Medulla oblongata (tissue), 1 donor: ENCODE measurements around the gene TRIM47.
A peak's percentile ranks its signal among the peaks of the same experiment; 100 is the strongest.

Source experiments
- DNase-seq: peaks from one replicate; pipeline ENCODE4 v3.0.0-alpha.2; 2015; ENCODE audit errors: extremely low spot score

The TRIM47 gene

GRCh38 chr17:75846692-75847613 lies 31.4 kb downstream of the TRIM47 start:
- no peak for DNase-seq

GRCh38 chr17:75845933-75846691 lies 32.3 kb downstream of the TRIM47 start:
- DNase-seq = no peak

- DNase-seq = peak; percentile 86
Observed at GRCh38 chr17:75845058-75845711, 33.2 kb downstream of the TRIM47 start.

GRCh38 chr17:75844530-75845057 lies 33.8 kb downstream of the TRIM47 start:
- DNase-seq = peak; percentile 54

GRCh38 chr17:75843577-75844529 lies 34.5 kb downstream of the TRIM47 start, which contains the start of gene UNC13D:
Gene UNC13D, minus strand, starts transcription at chr17:75844404. Its CDS starts 67 bp downstream, at chr17:75844337.
- no peak for DNase-seq

GRCh38 chr17:75842963-75843576 lies 35.3 kb downstream of the TRIM47 start:
- no peak for DNase-seq

GRCh38 chr17:75842411-75842810 lies 36.0 kb downstream of the TRIM47 start:
- DNase-seq = no peak

- no peak for DNase-seq
Observed at GRCh38 chr17:75840799-75841164, 37.6 kb downstream of the TRIM47 start.

- no peak for DNase-seq
Observed at GRCh38 chr17:75839942-75840798, 38.2 kb downstream of the TRIM47 start.

- no peak for DNase-seq
Observed at GRCh38 chr17:75838410-75838809, 40.0 kb downstream of the TRIM47 start.

- no peak for DNase-seq
Observed at GRCh38 chr17:75837899-75838298, 40.5 kb downstream of the TRIM47 start.

- DNase-seq = no peak
Observed at GRCh38 chr17:75836605-75837004, 41.8 kb downstream of the TRIM47 start.

- no peak for DNase-seq
Observed at GRCh38 chr17:75835654-75835987, 42.8 kb downstream of the TRIM47 start.

- no peak for DNase-seq
Observed at GRCh38 chr17:75834928-75835653, 43.3 kb downstream of the TRIM47 start.

GRCh38 chr17:75834279-75834920 lies 44.0 kb downstream of the TRIM47 start:
- DNase-seq = no peak

GRCh38 chr17:75832652-75833400 lies 45.6 kb downstream of the TRIM47 start:
- no peak for DNase-seq

GRCh38 chr17:75832164-75832651 lies 46.2 kb downstream of the TRIM47 start:
- peak; percentile 61 for DNase-seq
